ENCODE measurements around the gene FBXO22.

GRCh38 chr15:75923756-75924155 is 20.1 kb downstream of the FBXO22 start:
- no peak for TF ChIP-seq POLR2A (IDR thresholded peaks at IDR 0.05)
- no peak for TF ChIP-seq CTCF (IDR thresholded peaks at IDR 0.05)

Data from ovary (tissue), 3 donors.